BLaER1 treated with 17β-estradiol and CSF1 and Interleukin-3, amounts not matched to agents 10 nM and 100 nM (cell line): ENCODE data around the gene RIC8A.
"Not testable (repeated sequence)": the region's sequence is repeated elsewhere in the genome, so short reads cannot be mapped to it uniquely, and the experiment has no call there.

Experiments
- H3K27ac ChIP-seq, 11 experiments: shearing (Covaris generic); formaldehyde crosslinking; 2 replicates each; pipeline ENCODE4 v1.8.1; 2022
- H3K27me3 ChIP-seq, 11 experiments: shearing (Covaris generic); formaldehyde crosslinking; 2 replicates each; pipeline ENCODE4 v1.8.1; 2022
- H3K36me3 ChIP-seq, 11 experiments: shearing (Covaris generic); formaldehyde crosslinking; 2 replicates each; pipeline ENCODE4 v1.8.1; 2022
- H3K4me1 ChIP-seq, 10 experiments: shearing (Covaris generic); formaldehyde crosslinking; 2 replicates each; pipeline ENCODE4 v1.8.1; 2022
- H3K4me2 ChIP-seq, 11 experiments: shearing (Covaris generic); formaldehyde crosslinking; 2 replicates each; pipeline ENCODE4 v1.8.1; 2022
- H3K4me3 ChIP-seq, 10 experiments: shearing (Covaris generic); formaldehyde crosslinking; 2 replicates each; pipeline ENCODE4 v1.8.1; 2022
- H3K9ac ChIP-seq, 11 experiments: shearing (Covaris generic); formaldehyde crosslinking; 2 replicates each; pipeline ENCODE4 v1.8.1; 2022
- H3K9me3 ChIP-seq, 11 experiments: shearing (Covaris generic); formaldehyde crosslinking; replicated peaks in 1 of 11; 2 replicates each; pipeline ENCODE4 v1.8.1; 2022
- H4K20me1 ChIP-seq, 11 experiments: shearing (Covaris generic); formaldehyde crosslinking; 2 replicates each; pipeline ENCODE4 v1.8.1; 2022
- Cebpa-rat ChIP-seq, 11 experiments: shearing (Covaris generic); IDR thresholded peaks; 2 replicates each; pipeline ENCODE4 v1.8.1; 2022

RIC8A gene

GRCh38 chr11:230431-230830 is 22.9 kb downstream of the RIC8A start:
- Histone ChIP-seq H3K9ac (no peak overlapping the region), H3K36me3 (peaks cover 0 to 32% (median 11%) of the 10 kb centered on the region in 11 experiments; a peak in 11 of 22 replicates), H3K9me3 (no peaks in the 10 kb centered on the region)

GRCh38 chr11:232783-233565 is 25.5 kb downstream of the RIC8A start:
- Histone ChIP-seq H3K4me3 (no peak overlapping the region), H3K4me1 (peaks cover 15 to 26% (median 18%) of the 10 kb centered on the region in 10 experiments), H3K27me3 (no peaks in the 10 kb centered on the region), H3K9ac (peak overlapping the region in 2 of 11 experiments; percentile 5 to 12; a peak in 1 of 22 replicates), H3K36me3 (peaks cover 0 to 32% (median 11%) of the 10 kb centered on the region in 11 experiments; a peak in 11 of 22 replicates), H4K20me1 (peaks cover 0 to 10% (median 3%) of the 10 kb centered on the region in 11 experiments; a peak in 9 of 22 replicates), H3K27ac (no peak overlapping the region), H3K9me3 (no peaks in the 10 kb centered on the region), H3K4me2 (no peak overlapping the region)
- no peak for TF ChIP-seq Cebpa-rat (IDR thresholded peaks at IDR 0.05)

More at GRCh38 chr11:230431-230830, 22.9 kb downstream of the RIC8A start:
- Histone ChIP-seq H3K4me1 (peaks cover 19 to 40% (median 29%) of the 10 kb centered on the region in 10 experiments), H3K4me2 (peak overlapping the region in 1 of 11 experiments; percentile 34; a peak in 1 of 22 replicates), H4K20me1 (no peaks in the 10 kb centered on the region), H3K4me3 (no peak overlapping the region), H3K27ac (no peak overlapping the region; a peak in 1 of 22 replicates), H3K27me3 (no peaks in the 10 kb centered on the region)
- no peak for TF ChIP-seq Cebpa-rat (IDR thresholded peaks at IDR 0.05)

- Histone ChIP-seq H3K9ac (peak overlapping the region; percentile 93 to 98 (median 95)), H3K27me3 (no peaks in the 10 kb centered on the region), H3K36me3 (peaks cover 15 to 33% (median 19%) of the 10 kb centered on the region in 11 experiments; a peak in 21 of 22 replicates), H3K9me3 (no peaks in the 10 kb centered on the region), H3K4me2 (peak overlapping the region; percentile 90 to 99 (median 93)), H3K4me3 (peak overlapping the region; percentile 87 to 100 (median 98)), H3K27ac (peak overlapping the region in 10 of 11 experiments; percentile 84 to 97 (median 91); a peak in 19 of 22 replicates), H4K20me1 (peaks cover 0 to 32% (median 24%) of the 10 kb centered on the region in 11 experiments; a peak in 16 of 22 replicates), H3K4me1 (peaks cover 27 to 38% (median 33%) of the 10 kb centered on the region in 10 experiments)
- no peak for TF ChIP-seq Cebpa-rat (IDR thresholded peaks at IDR 0.05)
Observed at GRCh38 chr11:235180-235579, 27.7 kb downstream of the RIC8A start.

GRCh38 chr11:235609-235996 is 28.1 kb downstream of the RIC8A start:
- TF ChIP-seq Cebpa-rat (IDR thresholded peaks at IDR 0.05): no peak
- Histone ChIP-seq H3K9me3 (no peaks in the 10 kb centered on the region), H4K20me1 (peaks cover 0 to 33% (median 28%) of the 10 kb centered on the region in 11 experiments; a peak in 17 of 22 replicates), H3K4me1 (peaks cover 27 to 38% (median 33%) of the 10 kb centered on the region in 10 experiments), H3K4me3 (peak overlapping the region; percentile 87 to 100 (median 98)), H3K4me2 (peak overlapping the region; percentile 90 to 99 (median 93)), H3K27ac (peak overlapping the region; percentile 70 to 97 (median 91)), H3K9ac (peak overlapping the region; percentile 93 to 98 (median 95)), H3K27me3 (no peaks in the 10 kb centered on the region), H3K36me3 (peaks cover 18 to 33% (median 23%) of the 10 kb centered on the region in 11 experiments)

- Histone ChIP-seq H3K9ac (peak within 1 kb of the TSS; percentile 93 to 99 (median 96)), H4K20me1 (peaks cover 0 to 38% (median 33%) of the 10 kb centered on the region in 11 experiments; a peak in 17 of 22 replicates), H3K27me3 (no peaks in the 10 kb centered on the region), H3K9me3 (no peaks in the 10 kb centered on the region), H3K4me1 (peaks cover 27 to 38% (median 33%) of the 10 kb centered on the region in 10 experiments), H3K36me3 (peaks cover 24 to 37% (median 29%) of the 10 kb centered on the region in 11 experiments), H3K4me3 (peak within 1 kb of the TSS; percentile 87 to 100 (median 98)), H3K27ac (peak within 1 kb of the TSS; percentile 76 to 97 (median 95)), H3K4me2 (peak within 1 kb of the TSS; percentile 90 to 99 (median 95))
- no peak for TF ChIP-seq Cebpa-rat (IDR thresholded peaks at IDR 0.05)
Observed at GRCh38 chr11:235997-236773, 28.7 kb downstream of the RIC8A start, which contains the start of gene SIRT3. Gene SIRT3, minus strand, starts transcription at chr11:236342. Its CDS starts 14 bp downstream, at chr11:236328.

GRCh38 chr11:236774-237767 is 29.6 kb downstream of the RIC8A start, which contains the start of gene PSMD13:
Gene PSMD13, plus strand, starts transcription at chr11:236976. Its CDS starts 74 bp downstream, at chr11:237050.
- H4K20me1 ChIP-seq: peaks cover 0 to 46% (median 42%) of the 10 kb centered on the region in 11 experiments; a peak in 17 of 22 replicates
- peak within 1 kb of the TSS; percentile 93 to 99 (median 96) for H3K9ac ChIP-seq
- no peaks in the 10 kb centered on the region for H3K9me3 ChIP-seq
- no peak for TF ChIP-seq Cebpa-rat (IDR thresholded peaks at IDR 0.05)
- peak within 1 kb of the TSS; percentile 90 to 99 (median 95) for H3K4me2 ChIP-seq
- peak within 1 kb of the TSS; percentile 76 to 97 (median 95) for H3K27ac ChIP-seq
- H3K36me3 ChIP-seq: peaks cover 32 to 45% (median 38%) of the 10 kb centered on the region in 11 experiments
- peak within 1 kb of the TSS; percentile 87 to 100 (median 98) for H3K4me3 ChIP-seq
- peaks cover 27 to 38% (median 33%) of the 10 kb centered on the region in 10 experiments for H3K4me1 ChIP-seq
- no peaks in the 10 kb centered on the region for H3K27me3 ChIP-seq

- Histone ChIP-seq H3K9ac (peak overlapping the region; percentile 90 to 99 (median 96); a peak in 18 of 22 replicates), H3K4me1 (peaks cover 27 to 38% (median 33%) of the 10 kb centered on the region in 10 experiments), H3K27ac (peak overlapping the region in 4 of 11 experiments; percentile 91 to 95 (median 93); a peak in 7 of 22 replicates), H3K36me3 (peaks cover 40 to 52% (median 47%) of the 10 kb centered on the region in 11 experiments), H3K4me2 (peak overlapping the region; percentile 84 to 96 (median 93)), H3K4me3 (peak overlapping the region; percentile 87 to 100 (median 98); a peak in 16 of 20 replicates), H4K20me1 (peaks cover 0 to 52% (median 46%) of the 10 kb centered on the region in 11 experiments; a peak in 17 of 22 replicates)
- not testable (repeated sequence) for H3K9me3 ChIP-seq, H3K27me3 ChIP-seq
Observed at GRCh38 chr11:238346-238745, 30.8 kb downstream of the RIC8A start.
